ENCODE measurements around the gene DZIP3. TPM values are rescaled to one million over a fixed set of nuclear protein-coding genes. Genes with fewer than 3 reads are reported as not detected.

The DZIP3 gene
- total RNA-seq, 1 experiment from 2014 or later = 20.9 TPM

DNA sequence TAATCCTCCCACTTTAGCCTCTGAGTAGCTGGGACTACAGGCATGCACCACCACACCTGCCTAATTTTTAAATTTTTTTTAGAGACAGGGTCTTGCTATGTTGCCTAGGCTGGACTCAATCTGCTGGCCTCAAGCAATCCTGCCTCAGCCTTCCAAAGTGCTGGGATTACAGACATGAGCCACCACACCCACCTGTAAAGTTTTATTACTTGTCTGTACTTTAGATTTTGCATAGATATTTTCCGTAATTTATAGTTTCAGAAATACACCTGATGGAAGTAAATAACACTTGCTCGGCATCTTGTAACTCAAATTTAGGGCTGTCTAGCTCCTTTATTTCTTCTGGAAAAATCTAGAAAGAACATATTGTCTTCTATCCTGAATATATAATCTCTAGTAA, 5.8 kb downstream of the DZIP3 start:
- Mint-ChIP-seq H3K4me1 (ENCODE audit: low read depth, unreplicated experiment) (peaks cover 8% of the 10 kb centered on the region), H3K4me3 (ENCODE audit: unreplicated experiment) (no peak overlapping the region), H3K9me3 (ENCODE audit: unreplicated experiment) (no peaks in the 10 kb centered on the region), H3K36me3 (ENCODE audit: insufficient read depth, unreplicated experiment) (no peaks in the 10 kb centered on the region), H3K27me3 (ENCODE audit: insufficient read depth, unreplicated experiment) (no peaks in the 10 kb centered on the region), H3K27ac (ENCODE audit: unreplicated experiment) (no peak overlapping the region)
- ChIA-PET CTCF (no interaction called here), POLR2A (no interaction called here)
- no TSS peak for BruUV-seq (replicated peaks)
- no peak for DNase-seq
- no peaks in the 10 kb centered on the region for H3K27me3 ChIP-seq (replicated peaks; ENCODE audit: control insufficient read depth, insufficient read depth, low read length)
- H3K4me1 ChIP-seq = no peaks in the 10 kb centered on the region
- TF ChIP-seq, protein P1, sequence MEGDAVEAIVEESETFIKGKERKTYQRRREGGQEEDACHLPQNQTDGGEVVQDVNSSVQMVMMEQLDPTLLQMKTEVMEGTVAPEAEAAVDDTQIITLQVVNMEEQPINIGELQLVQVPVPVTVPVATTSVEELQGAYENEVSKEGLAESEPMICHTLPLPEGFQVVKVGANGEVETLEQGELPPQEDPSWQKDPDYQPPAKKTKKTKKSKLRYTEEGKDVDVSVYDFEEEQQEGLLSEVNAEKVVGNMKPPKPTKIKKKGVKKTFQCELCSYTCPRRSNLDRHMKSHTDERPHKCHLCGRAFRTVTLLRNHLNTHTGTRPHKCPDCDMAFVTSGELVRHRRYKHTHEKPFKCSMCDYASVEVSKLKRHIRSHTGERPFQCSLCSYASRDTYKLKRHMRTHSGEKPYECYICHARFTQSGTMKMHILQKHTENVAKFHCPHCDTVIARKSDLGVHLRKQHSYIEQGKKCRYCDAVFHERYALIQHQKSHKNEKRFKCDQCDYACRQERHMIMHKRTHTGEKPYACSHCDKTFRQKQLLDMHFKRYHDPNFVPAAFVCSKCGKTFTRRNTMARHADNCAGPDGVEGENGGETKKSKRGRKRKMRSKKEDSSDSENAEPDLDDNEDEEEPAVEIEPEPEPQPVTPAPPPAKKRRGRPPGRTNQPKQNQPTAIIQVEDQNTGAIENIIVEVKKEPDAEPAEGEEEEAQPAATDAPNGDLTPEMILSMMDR (IDR thresholded peaks at IDR 0.05; ENCODE audit: insufficient read depth in 1 of 2, low read depth in 1 of 2, low read length in 1 of 2, severe bottlenecking in 1 of 2, unreplicated experiment in 1 of 2) = no peak
- no peaks in the 10 kb centered on the region for H3K9me3 ChIP-seq
- intact Hi-C loops (cut with micrococcal nuclease; ENCODE audit: unreplicated experiment) = no loop called here
- no peaks in the 10 kb centered on the region for H3K36me3 ChIP-seq (ENCODE audit: control insufficient read depth, insufficient read depth, low read length)
- H3K4me3 ChIP-seq (ENCODE audit: low read depth, low read length) = no peak overlapping the region

GRCh38 chr3:108598375-108598774, 8.9 kb downstream of the DZIP3 start:
- Mint-ChIP-seq H3K27ac (ENCODE audit: unreplicated experiment) (no peak overlapping the region), H3K9me3 (ENCODE audit: unreplicated experiment) (no peaks in the 10 kb centered on the region), H3K27me3 (ENCODE audit: insufficient read depth, unreplicated experiment) (no peaks in the 10 kb centered on the region), H3K4me1 (ENCODE audit: low read depth, unreplicated experiment) (peaks cover 8% of the 10 kb centered on the region), H3K4me3 (ENCODE audit: unreplicated experiment) (no peak overlapping the region), H3K36me3 (ENCODE audit: insufficient read depth, unreplicated experiment) (no peaks in the 10 kb centered on the region)
- CTCF ChIA-PET = no interaction called here
- Histone ChIP-seq H3K4me1 (peaks cover 13% of the 10 kb centered on the region), H3K4me3 (ENCODE audit: low read depth, low read length) (no peak overlapping the region), H3K36me3 (ENCODE audit: control insufficient read depth, insufficient read depth, low read length) (no peaks in the 10 kb centered on the region), H3K9me3 (no peaks in the 10 kb centered on the region), H3K27me3 (replicated peaks; ENCODE audit: control insufficient read depth, insufficient read depth, low read length) (no peaks in the 10 kb centered on the region)
- TF ChIP-seq, protein P1 (IDR thresholded peaks at IDR 0.05; ENCODE audit: insufficient read depth in 1 of 2, low read depth in 1 of 2, low read length in 1 of 2, severe bottlenecking in 1 of 2, unreplicated experiment in 1 of 2) = no peak
- POLR2A ChIA-PET = no interaction called here
- no TSS peak for BruUV-seq (replicated peaks)
- no peak for DNase-seq
- intact Hi-C loops (cut with micrococcal nuclease; ENCODE audit: unreplicated experiment) = no loop called here

DNA sequence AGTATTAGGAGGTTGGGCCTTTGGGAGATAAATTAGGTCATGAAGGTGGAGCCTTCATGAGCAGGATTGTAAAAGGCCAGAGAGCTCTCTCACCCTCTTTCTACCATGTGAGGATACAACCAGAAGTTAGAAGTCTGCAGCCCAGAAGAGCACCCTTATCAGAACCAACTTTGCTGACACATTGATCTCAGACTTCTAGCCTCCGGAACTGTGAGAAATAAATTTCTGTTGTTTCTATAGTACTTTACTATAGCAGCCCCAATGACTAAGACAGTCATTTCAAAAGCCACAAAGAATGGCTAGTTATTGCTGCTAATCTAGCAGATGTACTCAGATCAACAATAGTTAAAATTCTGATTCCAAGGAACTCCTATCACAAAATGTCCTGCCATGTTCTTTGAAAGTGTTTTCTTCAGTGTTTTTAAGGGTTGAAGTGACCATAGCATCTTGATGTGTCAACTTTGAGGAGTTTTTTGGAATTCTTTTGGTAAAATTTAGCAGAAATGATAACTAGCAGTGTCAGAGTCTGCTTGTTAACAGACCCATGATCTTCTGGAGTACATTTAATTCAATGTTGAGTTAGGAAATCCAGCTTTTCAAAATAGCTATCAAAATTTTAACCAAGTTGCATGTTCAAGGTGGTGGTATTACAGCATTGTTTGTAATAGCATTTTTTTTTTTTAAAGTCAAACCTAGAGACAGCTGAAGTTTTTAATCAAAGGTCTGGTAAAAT, 10.3 kb downstream of the DZIP3 start:
- TF ChIP-seq, protein P1 (IDR thresholded peaks at IDR 0.05; ENCODE audit: insufficient read depth in 1 of 2, low read depth in 1 of 2, low read length in 1 of 2, severe bottlenecking in 1 of 2, unreplicated experiment in 1 of 2) = no peak
- CTCF ChIA-PET = no interaction called here
- POLR2A ChIA-PET = no interaction called here

More for the DNA sequence above, 10.3 kb downstream of the DZIP3 start:
- H3K36me3 Mint-ChIP-seq (ENCODE audit: insufficient read depth, unreplicated experiment) = no peaks in the 10 kb centered on the region
- Histone ChIP-seq H3K27me3 (replicated peaks; ENCODE audit: control insufficient read depth, insufficient read depth, low read length) (no peaks in the 10 kb centered on the region), H3K4me3 (ENCODE audit: low read depth, low read length) (no peak overlapping the region), H3K4me1 (peaks cover 20% of the 10 kb centered on the region), H3K36me3 (ENCODE audit: control insufficient read depth, insufficient read depth, low read length) (no peaks in the 10 kb centered on the region), H3K9me3 (no peaks in the 10 kb centered on the region)
- H3K4me3 Mint-ChIP-seq (ENCODE audit: unreplicated experiment) = no peak overlapping the region
- H3K4me1 Mint-ChIP-seq (ENCODE audit: low read depth, unreplicated experiment) = peaks cover 12% of the 10 kb centered on the region
- intact Hi-C loops (cut with micrococcal nuclease; ENCODE audit: unreplicated experiment) = no loop called here
- H3K27me3 Mint-ChIP-seq (ENCODE audit: insufficient read depth, unreplicated experiment) = no peaks in the 10 kb centered on the region
- no TSS peak for BruUV-seq (replicated peaks)
- no peak overlapping the region for H3K27ac Mint-ChIP-seq (ENCODE audit: unreplicated experiment)
- H3K9me3 Mint-ChIP-seq (ENCODE audit: unreplicated experiment) = no peaks in the 10 kb centered on the region
- DNase-seq = no peak
